ELF-1 (cell line): ENCODE measurements around the gene COL25A1.
"Not testable (repeated sequence)": the region's sequence is repeated elsewhere in the genome, so short reads cannot be mapped to it uniquely, and the experiment has no call there.

Experiments used
- DNase-seq: peaks from one replicate; pipeline ENCODE4 v3.0.0-alpha.2; 2016; ENCODE audit warnings: low read depth, low spot score

COL25A1 gene

GRCh38 chr4:109011241-109012026, 291.0 kb downstream of the COL25A1 start:
- DNase-seq, result no peak

- DNase-seq, result no peak
Measured at GRCh38 chr4:109010521-109010920, 291.9 kb downstream of the COL25A1 start.

GRCh38 chr4:109009909-109010308, 292.5 kb downstream of the COL25A1 start:
- no peak for DNase-seq

- peak; percentile 43 for DNase-seq
Measured at GRCh38 chr4:109007976-109008375, 294.5 kb downstream of the COL25A1 start.

- DNase-seq, result no peak
Measured at GRCh38 chr4:109005523-109005922, 296.9 kb downstream of the COL25A1 start.

- DNase-seq, result no peak
Measured at GRCh38 chr4:109004418-109004817, 298.0 kb downstream of the COL25A1 start.

GRCh38 chr4:109003964-109004363, 298.5 kb downstream of the COL25A1 start:
- DNase-seq, result no peak

GRCh38 chr4:108991551-108992328, 310.7 kb downstream of the COL25A1 start:
- no peak for DNase-seq

- no peak for DNase-seq
Measured at GRCh38 chr4:108988464-108989195, 313.8 kb downstream of the COL25A1 start.

GRCh38 chr4:108984495-108984894, 318.0 kb downstream of the COL25A1 start:
- not testable (repeated sequence) for DNase-seq

- no peak for DNase-seq
Measured at GRCh38 chr4:108982402-108983185, 319.9 kb downstream of the COL25A1 start.

GRCh38 chr4:108980455-108981239, 321.8 kb downstream of the COL25A1 start:
- no peak for DNase-seq

- no peak for DNase-seq
Measured at GRCh38 chr4:108979759-108980158, 322.7 kb downstream of the COL25A1 start.

- DNase-seq, result no peak
Measured at GRCh38 chr4:108978066-108978465, 324.4 kb downstream of the COL25A1 start.

GRCh38 chr4:108972613-108973283, 329.7 kb downstream of the COL25A1 start:
- DNase-seq, result no peak

- no peak for DNase-seq
Measured at GRCh38 chr4:108971473-108971872, 331.0 kb downstream of the COL25A1 start.

GRCh38 chr4:108965472-108966076, 336.9 kb downstream of the COL25A1 start:
- DNase-seq, result no peak

- DNase-seq, result no peak
Measured at GRCh38 chr4:108965016-108965415, 337.4 kb downstream of the COL25A1 start.

GRCh38 chr4:108963910-108964309, 338.5 kb downstream of the COL25A1 start:
- no peak for DNase-seq

- no peak for DNase-seq
Measured at GRCh38 chr4:108959491-108959890, 343.0 kb downstream of the COL25A1 start.
